Measurements from ENCODE around the gene CTSZ.
"Not testable (repeated sequence)": the region's sequence is repeated elsewhere in the genome, so short reads cannot be mapped to it uniquely, and the experiment has no call there.

The CTSZ gene

GRCh38 chr20:58996226-58996611 is 10.8 kb downstream of the CTSZ start:
- no peak for DNase-seq (ENCODE audit: low read depth)

DNA sequence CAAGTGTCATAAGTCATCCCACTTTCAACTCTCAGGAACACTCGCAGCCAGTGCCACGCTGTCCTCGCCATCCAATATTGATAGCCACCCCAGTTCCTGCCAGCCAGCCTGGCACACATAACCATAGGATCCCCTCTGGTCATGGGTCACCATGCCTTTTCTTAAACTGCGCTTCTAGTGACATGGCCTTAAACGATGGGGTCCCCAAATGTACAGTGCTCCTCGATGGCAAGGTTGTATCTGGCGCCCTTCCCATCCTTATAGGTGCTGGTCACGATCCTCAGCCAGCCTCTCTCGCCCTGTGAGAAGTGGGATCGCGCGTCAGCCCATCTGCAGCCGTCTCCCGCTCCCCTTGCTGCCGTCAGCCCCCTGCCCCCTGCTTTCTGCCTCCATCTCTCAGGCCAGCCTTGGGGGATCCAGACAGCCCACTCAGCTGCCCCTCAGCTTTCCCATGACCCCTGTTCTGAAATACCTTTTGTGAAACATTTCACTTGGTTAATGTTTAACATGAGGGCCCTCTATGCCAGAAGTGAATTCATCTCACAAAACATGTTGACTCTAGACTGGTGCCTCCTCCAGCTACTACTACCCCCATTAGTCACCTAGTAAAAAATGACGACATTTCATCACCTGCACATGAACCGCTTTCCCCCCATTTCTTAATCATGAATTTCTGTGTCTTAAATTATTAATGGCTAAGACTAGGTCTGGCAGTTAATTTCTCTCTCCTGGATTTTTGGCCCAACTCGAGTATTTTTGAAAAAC is 11.4 kb downstream of the CTSZ start:
- DNase-seq (ENCODE audit: low read depth) = no peak

DNA sequence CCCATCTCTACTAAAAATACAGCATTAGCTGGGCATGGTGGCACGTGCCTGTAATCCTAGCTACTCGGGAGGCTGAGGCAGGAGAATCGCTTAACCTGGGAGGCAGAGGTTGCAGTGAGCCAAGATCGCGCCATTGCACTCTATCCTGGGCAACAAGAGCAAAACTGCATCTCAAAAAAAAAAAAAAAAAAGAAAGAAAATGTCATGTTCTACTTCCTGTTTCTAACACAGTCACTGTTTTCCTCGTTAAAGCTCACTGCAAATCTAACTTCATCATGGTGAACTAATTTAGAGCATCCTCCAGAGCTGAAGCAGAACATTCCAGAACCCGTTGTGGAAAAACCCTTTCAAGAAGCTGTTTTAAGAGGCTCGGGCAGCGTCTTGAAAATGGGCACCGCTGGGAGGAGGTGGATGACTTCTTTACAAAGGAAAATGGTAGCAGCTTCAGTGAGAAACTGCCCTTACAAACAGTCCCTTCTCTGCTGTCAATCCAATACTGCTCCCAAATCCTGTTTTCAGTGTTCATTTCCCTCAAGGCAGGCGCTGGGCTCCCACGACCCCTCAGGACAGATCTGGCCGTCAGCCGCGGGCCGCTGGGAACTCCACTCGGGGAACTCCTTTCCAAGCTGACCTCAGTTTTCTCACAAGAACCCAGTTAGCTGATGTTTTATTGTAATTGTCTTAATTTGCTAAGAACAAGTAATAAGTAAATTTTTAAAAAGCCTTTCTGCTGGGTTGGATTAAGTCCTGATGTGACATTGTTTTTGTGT is 12.5 kb downstream of the CTSZ start:
- DNase-seq (ENCODE audit: low read depth) = no peak

DNA sequence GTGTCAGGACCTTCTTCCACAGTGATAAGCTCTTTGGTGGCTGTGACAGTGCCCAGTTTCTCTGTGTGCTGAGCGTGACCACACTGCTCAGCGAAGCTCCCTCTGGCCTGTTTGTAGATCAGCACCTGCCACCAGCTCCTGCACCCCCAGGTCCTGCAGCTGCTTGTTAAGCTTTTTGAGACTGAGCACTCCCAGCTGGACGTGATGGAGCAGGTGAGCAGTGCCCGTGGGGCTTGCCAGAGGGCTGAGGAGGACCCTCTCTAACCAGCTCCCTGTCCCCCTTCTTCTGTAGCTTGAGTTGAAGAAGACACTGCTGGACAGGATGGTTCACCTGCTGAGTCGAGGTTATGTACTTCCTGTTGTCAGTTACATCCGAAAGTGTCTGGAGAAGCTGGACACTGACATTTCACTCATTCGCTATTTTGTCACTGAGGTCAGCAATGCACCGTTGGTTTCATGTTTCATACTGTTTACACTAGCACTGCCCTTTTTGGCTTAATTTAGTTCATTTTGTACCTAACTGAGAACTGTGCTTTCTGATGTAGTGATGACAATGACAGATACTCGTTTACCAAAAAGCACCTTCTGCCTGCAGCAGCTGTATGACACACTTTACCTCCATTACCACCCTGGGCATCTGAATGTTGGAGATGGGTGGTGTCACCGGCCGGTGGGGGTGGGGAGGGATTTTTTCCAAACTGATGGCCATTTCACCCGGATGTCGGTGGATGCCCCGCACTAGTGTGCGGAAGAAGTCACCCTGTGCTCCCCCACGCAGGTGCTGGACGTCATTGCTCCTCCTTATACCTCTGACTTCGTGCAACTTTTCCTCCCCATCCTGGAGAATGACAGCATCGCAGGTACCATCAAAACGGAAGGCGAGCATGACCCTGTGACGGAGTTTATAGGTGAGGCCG is 13.5 kb downstream of the CTSZ start:
- no peak for DNase-seq (ENCODE audit: low read depth)

DNA sequence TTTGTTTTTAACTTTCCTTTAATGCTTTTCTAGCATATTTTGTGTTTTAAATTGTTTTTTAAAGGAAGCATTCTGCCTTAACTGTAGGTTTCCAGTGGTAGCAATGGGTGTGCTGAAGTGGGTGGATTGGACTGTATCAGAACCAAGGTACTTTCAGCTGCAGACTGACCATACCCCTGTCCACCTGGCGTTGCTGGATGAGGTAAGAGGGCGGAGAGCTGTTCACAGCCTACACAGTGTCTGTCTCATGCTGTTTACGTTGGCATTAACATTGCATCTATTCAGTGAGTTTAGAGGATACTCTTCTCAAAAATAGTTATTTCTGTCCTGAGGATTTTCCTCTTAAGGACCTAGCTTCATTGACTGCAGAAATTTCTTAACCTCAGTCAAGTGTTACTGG is 14.1 kb downstream of the CTSZ start:
- no peak for DNase-seq (ENCODE audit: low read depth)

GRCh38 chr20:58991715-58992114 is 15.3 kb downstream of the CTSZ start:
- DNase-seq (ENCODE audit: low read depth) = no peak

- DNase-seq (ENCODE audit: low read depth) = no peak
These were observed 16.2 kb downstream of the CTSZ start for GRCh38 chr20:58990651-58991445.

DNA sequence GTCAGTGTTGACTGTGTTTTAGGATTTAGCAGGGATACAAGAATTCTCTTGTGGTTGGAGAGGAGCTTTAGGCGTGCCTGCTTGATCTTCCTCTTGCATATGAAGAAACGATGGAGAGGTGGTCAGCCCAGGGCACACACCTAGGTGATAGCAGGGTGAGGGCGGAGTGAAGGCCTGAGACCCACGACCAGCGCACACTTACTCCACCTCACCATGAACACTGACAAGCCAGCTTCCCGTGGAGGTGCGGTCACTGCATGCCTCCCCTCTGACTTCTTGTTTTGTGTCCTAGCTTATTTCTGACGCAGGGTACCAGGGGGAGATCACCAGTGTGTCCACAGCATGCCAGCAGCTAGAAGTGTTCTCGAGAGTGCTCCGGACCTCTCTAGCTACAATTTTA is 17.9 kb downstream of the CTSZ start:
- DNase-seq (ENCODE audit: low read depth) = no peak

DNA sequence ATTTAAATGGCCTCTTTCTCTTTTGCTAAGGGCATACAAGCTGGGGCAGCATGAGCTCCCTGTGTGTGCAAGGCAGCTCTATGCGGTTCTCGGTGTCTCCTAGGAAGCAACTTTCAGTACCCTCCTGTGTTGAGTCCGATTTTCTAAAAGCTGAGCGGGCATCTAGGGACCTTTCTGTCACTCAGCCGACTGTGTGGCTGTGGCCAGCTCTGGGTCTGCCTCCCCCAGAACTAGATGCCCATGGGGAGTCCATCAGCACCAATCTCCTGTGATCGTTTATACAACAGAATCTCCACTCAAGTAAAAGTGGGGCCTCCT is 18.5 kb downstream of the CTSZ start:
- DNase-seq (ENCODE audit: low read depth) = no peak

DNA sequence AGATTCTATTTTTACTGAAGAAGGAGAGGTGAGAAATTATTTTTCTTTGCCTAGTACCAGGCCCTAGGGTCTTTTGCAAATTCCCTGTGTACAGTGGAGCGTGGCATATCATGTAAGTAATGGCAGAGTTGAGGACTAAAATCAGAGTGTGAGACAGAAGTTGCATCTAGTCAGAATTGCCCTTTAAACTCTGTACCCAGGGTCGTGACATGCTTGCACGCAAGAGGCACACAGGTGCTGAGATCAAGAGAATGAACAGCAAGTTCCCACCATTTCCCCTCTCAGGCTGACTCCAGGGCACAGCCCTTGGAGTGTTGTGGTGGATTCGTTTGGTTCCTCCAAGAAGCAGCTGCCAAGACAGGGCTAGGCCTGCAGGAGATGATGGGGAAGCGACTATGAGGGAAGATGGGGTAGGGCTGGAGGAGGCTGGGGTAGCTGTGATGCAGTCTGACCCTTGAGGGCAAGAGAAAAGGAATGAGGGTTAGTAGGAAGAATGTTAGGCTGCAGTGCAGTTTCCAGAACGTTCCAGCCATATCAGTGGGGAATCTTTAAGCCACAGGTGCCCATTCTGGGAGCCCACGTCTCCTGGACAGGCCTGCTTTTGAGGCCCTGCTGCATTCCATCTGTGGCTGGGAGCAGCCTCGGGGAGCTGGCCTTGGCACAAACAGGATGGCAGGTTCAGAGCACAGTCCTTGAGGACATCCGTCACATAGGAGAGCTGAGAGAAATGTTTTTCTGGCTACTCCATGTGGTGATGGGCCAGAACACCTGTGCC is 19.1 kb downstream of the CTSZ start:
- DNase-seq (ENCODE audit: low read depth) = no peak

DNA sequence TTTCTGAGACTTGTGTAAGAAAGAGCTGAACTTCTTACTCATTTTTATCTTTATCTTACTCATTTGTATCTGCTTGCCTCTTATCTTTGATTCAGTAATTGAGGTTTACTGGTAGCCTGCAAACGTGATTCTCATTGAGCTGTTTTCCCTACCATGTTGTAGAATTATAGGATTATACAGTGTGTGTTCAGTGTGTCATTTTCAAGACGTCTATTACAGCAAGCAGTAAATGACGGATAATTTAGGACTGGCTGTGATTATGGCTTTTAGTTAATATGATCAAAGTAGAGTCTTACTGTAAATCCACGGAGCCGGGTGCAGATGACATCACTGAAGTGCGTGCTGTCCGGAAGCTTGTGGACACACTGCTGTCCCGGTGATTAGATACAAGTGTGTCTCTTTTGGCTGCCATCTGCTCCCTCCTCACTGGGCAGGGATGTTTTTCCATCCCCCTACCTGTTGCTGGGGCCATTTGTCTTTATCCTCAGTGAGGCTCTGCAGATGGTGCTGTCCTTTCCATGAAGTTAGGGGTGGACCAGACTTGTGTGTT is 20.0 kb downstream of the CTSZ start:
- DNase-seq (ENCODE audit: low read depth) = no peak

- DNase-seq (ENCODE audit: low read depth) = no peak
These were observed 20.6 kb downstream of the CTSZ start for GRCh38 chr20:58986286-58986967.

GRCh38 chr20:58985656-58986055 is 21.4 kb downstream of the CTSZ start:
- no peak for DNase-seq (ENCODE audit: low read depth)

- DNase-seq (ENCODE audit: low read depth) = no peak
These were observed 22.4 kb downstream of the CTSZ start for GRCh38 chr20:58984691-58985090.

DNA sequence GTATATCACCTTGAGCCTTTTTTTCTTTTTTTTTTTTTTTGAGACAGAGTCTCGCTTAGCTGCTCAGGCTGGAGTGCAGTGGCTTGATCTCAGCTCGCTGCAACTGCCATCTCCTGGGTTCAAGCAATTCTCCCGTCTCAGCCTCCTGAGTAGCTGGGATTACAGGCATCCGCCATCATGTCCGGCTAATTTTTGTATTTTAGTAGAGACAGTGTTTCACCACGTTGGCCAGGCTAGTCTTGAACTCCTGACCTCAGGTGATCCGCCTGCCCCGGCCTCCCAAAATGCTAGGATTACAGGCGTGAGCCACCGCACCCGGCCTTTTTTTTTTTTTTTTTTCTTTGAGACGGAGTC is 24.0 kb downstream of the CTSZ start:
- not testable (repeated sequence) for DNase-seq (ENCODE audit: low read depth)

GRCh38 chr20:58982406-58983114 is 24.5 kb downstream of the CTSZ start:
- DNase-seq (ENCODE audit: low read depth) = no peak

DNA sequence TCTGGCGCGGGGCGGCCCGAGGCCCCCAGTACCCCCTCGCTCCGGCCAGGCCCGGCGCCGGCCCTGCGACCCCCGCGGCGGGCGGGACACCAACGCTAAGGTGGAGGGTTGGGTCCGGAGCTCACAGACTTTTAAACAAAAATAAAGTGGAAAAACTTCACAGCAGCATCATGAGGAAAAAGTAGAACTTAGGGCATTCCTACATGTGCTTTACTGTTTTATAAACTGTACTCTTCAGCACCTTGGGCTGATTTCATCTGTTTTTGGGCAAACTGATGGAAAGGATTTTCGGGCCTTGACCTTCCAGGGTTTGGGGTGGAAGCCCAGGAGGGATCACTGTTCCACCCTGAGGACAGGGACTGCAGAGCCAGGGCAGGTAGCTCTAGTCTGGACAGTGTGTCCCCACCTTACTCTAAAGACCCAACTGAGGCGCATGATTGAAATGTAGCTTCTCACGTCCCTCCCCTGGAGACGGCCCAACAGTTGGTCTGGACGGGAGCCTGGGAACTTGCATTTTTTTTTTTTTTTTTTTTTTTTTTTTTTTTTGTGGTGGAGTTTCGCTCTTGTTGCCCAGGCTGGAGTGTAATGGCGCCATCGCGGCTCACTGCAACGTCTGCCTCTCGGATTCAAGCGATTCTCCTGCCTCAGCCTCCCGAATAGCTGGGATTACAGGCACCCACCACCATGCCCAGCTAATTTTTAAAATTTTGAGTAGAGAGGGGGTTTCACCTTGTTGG is 25.3 kb downstream of the CTSZ start:
- no peak for DNase-seq (ENCODE audit: low read depth)

GRCh38 chr20:58980711-58981627 is 26.1 kb downstream of the CTSZ start, which contains the start of gene NELFCD:
Gene NELFCD, plus strand, starts transcription at chr20:58981256. Its CDS starts 54 bp downstream, at chr20:58981310.
- DNase-seq (ENCODE audit: low read depth) = no peak
